Hematopoietic multipotent progenitor cell treated with erythropoietin and hydrocortisone succinate and interleukin-3 and kit ligand, for 15 days (in vitro differentiated cells): Measurements from ENCODE around the gene NR2C2AP.
"Not testable (repeated sequence)": the region's sequence is repeated elsewhere in the genome, so short reads cannot be mapped to it uniquely, and the experiment has no call there.

ENCODE experiments used
- DNase-seq: peaks from one replicate; pipeline ENCODE4 v3.0.0-alpha.2; 2015; ENCODE audit warnings: low spot score

Gene NR2C2AP

GRCh38 chr19:19181488-19181998, 21.7 kb downstream of the NR2C2AP start:
- no peak for DNase-seq

GRCh38 chr19:19179548-19180441, 23.4 kb downstream of the NR2C2AP start:
- no peak for DNase-seq

- no peak for DNase-seq
These were observed 26.3 kb downstream of the NR2C2AP start for GRCh38 chr19:19176950-19177349.

GRCh38 chr19:19173243-19173642, 30.0 kb downstream of the NR2C2AP start:
- not testable (repeated sequence) for DNase-seq

GRCh38 chr19:19171821-19172532, 31.2 kb downstream of the NR2C2AP start:
- DNase-seq = no peak

GRCh38 chr19:19170873-19171672, 32.1 kb downstream of the NR2C2AP start:
- DNase-seq = no peak

GRCh38 chr19:19170053-19170872, 33.0 kb downstream of the NR2C2AP start, which contains the start of gene MEF2B:
Gene MEF2B, minus strand, starts transcription at chr19:19170263. Its CDS starts 19,528 bp downstream, at chr19:19150735.
- DNase-seq = peak; percentile 80

GRCh38 chr19:19169236-19170052, 33.8 kb downstream of the NR2C2AP start:
- DNase-seq = no peak

- no peak for DNase-seq
These were observed 35.6 kb downstream of the NR2C2AP start for GRCh38 chr19:19167612-19168011.

- DNase-seq = no peak
These were observed 37.8 kb downstream of the NR2C2AP start for GRCh38 chr19:19165396-19165795.

GRCh38 chr19:19162495-19162894, 40.7 kb downstream of the NR2C2AP start:
- no peak for DNase-seq

- no peak for DNase-seq
These were observed 42.7 kb downstream of the NR2C2AP start for GRCh38 chr19:19160461-19161035.

GRCh38 chr19:19159534-19159933, 43.7 kb downstream of the NR2C2AP start:
- DNase-seq = no peak

GRCh38 chr19:19157808-19158207, 45.4 kb downstream of the NR2C2AP start:
- DNase-seq = no peak

- DNase-seq = no peak
These were observed 47.6 kb downstream of the NR2C2AP start for GRCh38 chr19:19155495-19156219.

GRCh38 chr19:19154768-19155494, 48.3 kb downstream of the NR2C2AP start:
- no peak for DNase-seq

GRCh38 chr19:19152668-19153384, 50.4 kb downstream of the NR2C2AP start:
- DNase-seq = no peak

GRCh38 chr19:19151418-19151817, 51.8 kb downstream of the NR2C2AP start:
- no peak for DNase-seq
